ENCODE data around the gene SEMA3D. TPM values are rescaled to one million over a fixed set of nuclear protein-coding genes. Genes with fewer than 3 reads are reported as not detected.

The SEMA3D gene
- total and polyA plus RNA-seq, 4 donors = 0.18 to 1.2 (median 0.72) TPM

DNA sequence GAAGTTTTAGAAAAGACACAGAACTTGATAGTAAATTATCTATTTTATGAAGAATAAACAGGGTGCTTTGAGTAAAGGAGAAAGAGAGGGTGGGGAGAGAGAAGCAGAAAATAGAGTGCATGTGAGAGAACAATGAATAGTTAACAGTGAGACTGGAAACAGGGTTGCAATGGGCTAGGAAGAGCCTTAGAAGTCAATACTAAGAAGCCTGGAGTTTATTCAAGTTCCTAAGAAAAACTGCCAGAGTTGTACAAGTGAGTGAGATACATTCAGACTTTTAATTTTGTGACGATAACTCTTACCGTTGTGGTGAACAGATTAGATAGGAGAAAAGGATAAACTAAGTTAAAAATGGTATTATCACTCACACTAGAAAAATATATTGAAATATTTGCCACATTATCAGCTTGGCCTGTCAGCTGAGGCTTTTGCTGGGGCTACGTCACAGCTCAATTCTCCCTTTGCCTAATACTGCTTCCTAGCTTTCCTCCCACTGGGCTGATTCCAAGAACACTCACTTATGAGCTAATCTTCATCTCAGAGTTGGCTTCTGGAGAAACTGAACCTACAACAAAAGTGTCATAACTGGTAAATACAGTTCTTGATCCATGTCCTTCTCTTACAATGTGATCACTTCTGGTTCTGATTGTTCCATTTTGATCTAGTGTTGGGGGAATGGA is 92.7 kb downstream of the SEMA3D start:
- WGBS = 85% methylated on average over 3 of the region's 3 CpGs
- no peaks in the 10 kb centered on the region for H3K4me1 ChIP-seq (ENCODE audit: control insufficient read depth in 4 of 4, insufficient read depth in 4 of 4, low read length in 3 of 4)
- TF ChIP-seq NR2F2 (IDR thresholded peaks at IDR 0.05) = no peak
- no peak for TF ChIP-seq REST (IDR thresholded peaks at IDR 0.05)
- no peak for TF ChIP-seq YY1 (IDR thresholded peaks at IDR 0.05)
- no peak for TF ChIP-seq HNF4A (conservative IDR thresholded peaks at IDR 0.05)
- TF ChIP-seq, protein P1, sequence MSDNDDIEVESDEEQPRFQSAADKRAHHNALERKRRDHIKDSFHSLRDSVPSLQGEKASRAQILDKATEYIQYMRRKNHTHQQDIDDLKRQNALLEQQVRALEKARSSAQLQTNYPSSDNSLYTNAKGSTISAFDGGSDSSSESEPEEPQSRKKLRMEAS (IDR thresholded peaks at IDR 0.05) = no peak
- TF ChIP-seq, protein P2, sequence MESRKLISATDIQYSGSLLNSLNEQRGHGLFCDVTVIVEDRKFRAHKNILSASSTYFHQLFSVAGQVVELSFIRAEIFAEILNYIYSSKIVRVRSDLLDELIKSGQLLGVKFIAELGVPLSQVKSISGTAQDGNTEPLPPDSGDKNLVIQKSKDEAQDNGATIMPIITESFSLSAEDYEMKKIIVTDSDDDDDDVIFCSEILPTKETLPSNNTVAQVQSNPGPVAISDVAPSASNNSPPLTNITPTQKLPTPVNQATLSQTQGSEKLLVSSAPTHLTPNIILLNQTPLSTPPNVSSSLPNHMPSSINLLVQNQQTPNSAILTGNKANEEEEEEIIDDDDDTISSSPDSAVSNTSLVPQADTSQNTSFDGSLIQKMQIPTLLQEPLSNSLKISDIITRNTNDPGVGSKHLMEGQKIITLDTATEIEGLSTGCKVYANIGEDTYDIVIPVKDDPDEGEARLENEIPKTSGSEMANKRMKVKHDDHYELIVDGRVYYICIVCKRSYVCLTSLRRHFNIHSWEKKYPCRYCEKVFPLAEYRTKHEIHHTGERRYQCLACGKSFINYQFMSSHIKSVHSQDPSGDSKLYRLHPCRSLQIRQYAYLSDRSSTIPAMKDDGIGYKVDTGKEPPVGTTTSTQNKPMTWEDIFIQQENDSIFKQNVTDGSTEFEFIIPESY (IDR thresholded peaks at IDR 0.05) = no peak
- TF ChIP-seq HNF4G (IDR thresholded peaks at IDR 0.05) = no peak
- no peak for TF ChIP-seq JUND (IDR thresholded peaks at IDR 0.05)
- TF ChIP-seq FOXA1 (IDR thresholded peaks at IDR 0.05) = no peak
- TF ChIP-seq ATF3 (IDR thresholded peaks at IDR 0.05) = no peak
- no peak for TF ChIP-seq CTCF (IDR thresholded peaks at IDR 0.05; ENCODE audit: low read depth, low read length, missing input control)
- no peak for TF ChIP-seq RXRA (IDR thresholded peaks at IDR 0.05)
- no peak for TF ChIP-seq GABPA (IDR thresholded peaks at IDR 0.05 in 1 of 2, conservative IDR thresholded peaks at IDR 0.05 in 1 of 2)
- TF ChIP-seq RAD21 (IDR thresholded peaks at IDR 0.05) = no peak
- TF ChIP-seq SP1 (IDR thresholded peaks at IDR 0.05) = no peak
- DNase-seq (ENCODE audit: low spot score) = no peak
- no peaks in the 10 kb centered on the region for H3K36me3 ChIP-seq (ENCODE audit: control insufficient read depth in 4 of 4, insufficient read depth in 3 of 4, low read depth in 1 of 4, low read length in 3 of 4)
- no peak overlapping the region for H3K9ac ChIP-seq (ENCODE audit: low read depth in 1 of 2, low read length in 2 of 2)
- no peak overlapping the region for H3K4me3 ChIP-seq (ENCODE audit: low read depth in 1 of 3, low read length in 3 of 3)
- no peaks in the 10 kb centered on the region for H3K9me3 ChIP-seq (ENCODE audit: control insufficient read depth in 4 of 4, low read length in 3 of 4)
- H3K27ac ChIP-seq (ENCODE audit: low read depth in 1 of 2, low read length in 2 of 2) = no peak overlapping the region
- H3K27me3 ChIP-seq (ENCODE audit: control insufficient read depth in 4 of 4, insufficient read depth in 4 of 4, low read length in 3 of 4) = no peaks in the 10 kb centered on the region

DNA sequence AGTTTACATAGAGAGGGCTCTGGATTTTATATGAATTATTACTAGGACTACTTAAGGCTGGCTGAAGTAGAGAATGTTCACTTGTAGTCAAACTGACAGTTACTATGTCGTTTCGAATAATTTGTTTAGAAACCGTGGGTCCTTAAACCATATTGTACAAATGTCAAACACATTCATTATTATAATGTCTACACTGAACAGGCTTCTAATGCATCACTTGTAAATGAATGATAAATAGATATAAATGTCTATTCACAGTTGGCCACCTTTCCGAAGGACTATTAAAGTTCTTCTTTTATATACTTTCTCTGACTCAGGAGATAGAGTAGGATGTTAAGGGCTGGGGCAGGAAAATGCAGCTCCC is 95.3 kb downstream of the SEMA3D start:
- no peaks in the 10 kb centered on the region for H3K36me3 ChIP-seq (ENCODE audit: control insufficient read depth in 4 of 4, insufficient read depth in 3 of 4, low read depth in 1 of 4, low read length in 3 of 4)
- H3K9me3 ChIP-seq (ENCODE audit: control insufficient read depth in 4 of 4, low read length in 3 of 4) = no peaks in the 10 kb centered on the region
- no peak for DNase-seq (ENCODE audit: low spot score)
- no peaks in the 10 kb centered on the region for H3K27me3 ChIP-seq (ENCODE audit: control insufficient read depth in 4 of 4, insufficient read depth in 4 of 4, low read length in 3 of 4)
- H3K4me1 ChIP-seq (ENCODE audit: control insufficient read depth in 4 of 4, insufficient read depth in 4 of 4, low read length in 3 of 4) = no peaks in the 10 kb centered on the region
- 84% methylated on average over 4 of the region's 4 CpGs for WGBS
- no peak overlapping the region for H3K27ac ChIP-seq (ENCODE audit: low read depth in 1 of 2, low read length in 2 of 2)
- TF ChIP-seq, protein P2 (IDR thresholded peaks at IDR 0.05) = no peak
- TF ChIP-seq JUND (IDR thresholded peaks at IDR 0.05) (no peak), HNF4G (IDR thresholded peaks at IDR 0.05) (no peak), FOXA2 (IDR thresholded peaks at IDR 0.05) (no peak), ATF3 (IDR thresholded peaks at IDR 0.05) (no peak), RAD21 (IDR thresholded peaks at IDR 0.05) (no peak), NR2F2 (IDR thresholded peaks at IDR 0.05) (no peak), SP1 (IDR thresholded peaks at IDR 0.05) (no peak), FOXA1 (IDR thresholded peaks at IDR 0.05) (no peak), TAF1 (conservative IDR thresholded peaks at IDR 0.05) (no peak), YY1 (IDR thresholded peaks at IDR 0.05) (no peak), EGR1 (IDR thresholded peaks at IDR 0.05; ENCODE audit: low read depth in 2 of 2) (no peak)
- TF ChIP-seq, protein P1 (IDR thresholded peaks at IDR 0.05) = no peak
- H3K4me3 ChIP-seq (ENCODE audit: low read depth in 1 of 3, low read length in 3 of 3) = no peak overlapping the region
- no peak overlapping the region for H3K9ac ChIP-seq (ENCODE audit: low read depth in 1 of 2, low read length in 2 of 2)

Measured in liver (tissue), 9 donors.